ENCODE data around the gene KLHDC8B.

DNA sequence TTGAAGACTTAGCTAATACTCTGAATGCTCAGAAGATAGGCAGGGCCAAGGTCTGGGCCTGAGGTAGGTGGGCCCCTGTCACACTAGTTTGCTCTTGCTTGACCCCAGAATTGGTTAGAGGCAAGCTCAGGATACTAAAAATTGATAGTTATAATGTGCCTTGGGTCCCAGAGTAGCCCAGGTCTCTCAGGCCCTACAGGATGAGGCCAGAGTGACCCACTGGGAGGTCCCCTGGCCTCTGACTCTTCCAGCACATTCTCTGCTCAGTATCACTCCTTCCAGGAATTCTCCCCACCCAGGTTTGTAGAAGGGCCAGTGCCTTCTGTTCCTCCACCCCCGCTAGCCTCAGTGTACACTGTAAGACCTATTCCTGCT, 667 bp upstream of the KLHDC8B start:
- no peak for TF ChIP-seq CTCF (IDR thresholded peaks at IDR 0.05)
- TF ChIP-seq EP300 (IDR thresholded peaks at IDR 0.05) = no peak
- no peak for TF ChIP-seq POLR2A (IDR thresholded peaks at IDR 0.05)
- TF ChIP-seq POLR2AphosphoS5 (IDR thresholded peaks at IDR 0.05) = no peak
